B cell (primary cell): Measurements from ENCODE around the gene COG5. TPM values are rescaled to one million over a fixed set of nuclear protein-coding genes. Genes with fewer than 3 reads are reported as not detected.

Experiments used
- ATAC-seq: fragments of 200-7000 bp; cut with Tn5 transposase; one replicate; pipeline ENCODE4 v1.10.0; 2021; ENCODE audit warnings: low read depth, mild to moderate bottlenecking, moderate number of reproducible peaks, moderate library complexity
- CTCF ChIA-PET: fragments of 350-600 bp; sonication (Branson Sonifier 250); formaldehyde crosslinking; loops from one replicate; lab custom pipeline; 2021; ENCODE audit warnings: antibody characterized with exemption, inconsistent platforms; lab: Charles Lee
- POLR2A ChIA-PET: fragments of 350-600 bp; sonication (Branson Sonifier 250); formaldehyde crosslinking; loops from one replicate; lab custom pipeline; 2021; ENCODE audit warnings: antibody characterized with exemption; lab: Charles Lee
- DNase-seq: peaks from one replicate; pipeline ENCODE4 v3.0.0; 2013
- H2AFZ ChIP-seq: 2 replicates; pipeline ENCODE4 v1.6.1; 2012; ENCODE audit warnings: mild to moderate bottlenecking, low read depth, low read length; ENCODE audit not compliant: insufficient read depth, poor library complexity, severe bottlenecking
- H3K27ac ChIP-seq, 2 donors: 1 replicate in 1 of 2; 2 replicates in 1 of 2; pipeline ENCODE4 v1.5.1; 2012 to 2013; ENCODE audit warnings: low read length in 2 of 2, mild to moderate bottlenecking in 2 of 2, moderate library complexity in 1 of 2
- H3K27me3 ChIP-seq, 4 experiments: fragments of 200-600 bp in 1 of 4; sonication (generic) in 1 of 4; replicated peaks in 1 of 4; 1 replicate in 2 of 4; 2 replicates in 2 of 4; pipeline versions ENCODE4 v1.6.1 to v1.7.0; 2013 to 2016; ENCODE audit warnings: low read length in 3 of 4, mild to moderate bottlenecking in 2 of 4, mixed read lengths in 1 of 4, moderate library complexity in 1 of 4; ENCODE audit not compliant: insufficient read depth in 4 of 4, control insufficient read depth in 3 of 4; ENCODE audit errors: control extremely low read depth in 1 of 4
- H3K36me3 ChIP-seq, 2 experiments: replicated peaks in 1 of 2; 1 replicate in 1 of 2; 2 replicates in 1 of 2; pipeline versions ENCODE4 v1.6.1 to v1.7.1; 2013; ENCODE audit warnings: low read length in 1 of 2; ENCODE audit not compliant: insufficient read depth in 2 of 2, control insufficient read depth in 1 of 2; ENCODE audit errors: control extremely low read depth in 1 of 2, extremely low read depth in 1 of 2
- H3K4me1 ChIP-seq, 2 donors: fragments of 200-600 bp in 1 of 2; sonication (generic) in 1 of 2; 1 replicate in 1 of 2; 2 replicates in 1 of 2; pipeline versions ENCODE4 v1.5.1 to v1.6.1; 2013 to 2017; ENCODE audit warnings: low read length in 2 of 2; ENCODE audit not compliant: control insufficient read depth in 2 of 2, insufficient read depth in 2 of 2
- H3K4me2 ChIP-seq: replicated peaks from 2 replicates; pipeline ENCODE3; 2012; ENCODE audit warnings: mild to moderate bottlenecking, low read depth, low read length; ENCODE audit not compliant: poor library complexity, severe bottlenecking
- H3K4me3 ChIP-seq, 5 experiments: fragments of 200-600 bp in 1 of 5; sonication (generic) in 1 of 5; 1 replicate in 3 of 5; 2 replicates in 2 of 5; pipeline versions ENCODE4 v1.5.1 to v1.7.0; 2011 to 2016; ENCODE audit warnings: low read length in 4 of 5, mild to moderate bottlenecking in 4 of 5, low read depth in 2 of 5, control low read depth in 1 of 5, moderate library complexity in 1 of 5; ENCODE audit not compliant: insufficient read depth in 1 of 5; ENCODE audit errors: control extremely low read depth in 1 of 5, extremely low read depth in 1 of 5
- H3K79me2 ChIP-seq: fragments of 200-600 bp; sonication (generic); one replicate; pipeline ENCODE4 v1.6.0; 2016; ENCODE audit warnings: low read length; ENCODE audit not compliant: control insufficient read depth, insufficient read depth
- H3K9ac ChIP-seq: fragments of 200-600 bp; sonication (generic); 2 replicates; pipeline ENCODE4 v1.6.1; 2017; ENCODE audit warnings: mild to moderate bottlenecking, low read length, moderate library complexity
- H3K9me3 ChIP-seq, 3 donors: one replicate each; pipeline versions ENCODE4 v1.6.1 to v1.7.1; 2013; ENCODE audit warnings: low read length in 2 of 3; ENCODE audit not compliant: control insufficient read depth in 2 of 3, insufficient read depth in 1 of 3; ENCODE audit errors: control extremely low read depth in 1 of 3
- H4K20me1 ChIP-seq: 2 replicates; pipeline ENCODE4 v1.6.0; 2012; ENCODE audit warnings: mild to moderate bottlenecking, low read length; ENCODE audit not compliant: insufficient read depth, control insufficient read depth, poor library complexity, severe bottlenecking
- H3K27ac Mint-ChIP-seq: one replicate; pipeline ENCODE4 v1.8.0; 2021; ENCODE audit warnings: mixed read lengths
- H3K27me3 Mint-ChIP-seq: one replicate; pipeline ENCODE4 v1.8.0; 2021; ENCODE audit warnings: mixed read lengths
- H3K4me1 Mint-ChIP-seq: one replicate; pipeline ENCODE4 v1.8.0; 2021; ENCODE audit warnings: mixed read lengths
- H3K4me3 Mint-ChIP-seq: one replicate; pipeline ENCODE4 v1.8.0; 2021; ENCODE audit warnings: mixed read lengths
- H3K9me3 Mint-ChIP-seq: one replicate; pipeline ENCODE4 v1.8.0; 2022; ENCODE audit warnings: mixed read lengths; ENCODE audit not compliant: insufficient read depth
- EZH2 ChIP-seq: IDR thresholded peaks from 2 replicates; pipeline ENCODE4 v1.6.1; 2012; ENCODE audit warnings: borderline replicate concordance, low read depth, mild to moderate bottlenecking, moderate library complexity, low read length; ENCODE audit not compliant: insufficient read depth, poor library complexity, severe bottlenecking
- WGBS: methylation state at CpG from one replicate; pipeline ENCODE4 v1.1.5; 2013; ENCODE audit warnings: missing lambda C conversion rate; ENCODE audit not compliant: insufficient coverage; 5-methylcytosine and 5-hydroxymethylcytosine counted together
- intact Hi-C: fragments of 100-400 bp; cut with micrococcal nuclease; formaldehyde crosslinking; loops from one replicate; pipeline ENCODE4 v1.10.0; 2022
- polyA plus RNA-seq: library from polyadenylated mRNA; depleted of rRNA; stranded (reverse); fragments of >200 nt; gene quantifications from 2 replicates; pipeline ENCODE4 v1.2.3, GENCODE V29; 2012
- total RNA-seq, 2 donors: library from RNA; stranded (reverse); fragments of 120-200 nt in 1 of 2; gene quantifications; 1 replicate in 1 of 2; 2 replicates in 1 of 2; pipeline versions ENCODE4 v1.2.3 to v1.2.4, GENCODE V29; 2013 to 2022
- TF ChIP-seq, protein P1 (sequence below): fragments of 200-600 bp; IDR thresholded peaks from one replicate; pipeline ENCODE4 v1.8.0; 2022; ENCODE audit warnings: antibody characterized with exemption, mild to moderate bottlenecking

The COG5 gene
- total and polyA plus RNA-seq, 2 donors (not counting 1 experiment from before 2014, with no cell fraction given), result 7.0 to 73.0 TPM

DNA sequence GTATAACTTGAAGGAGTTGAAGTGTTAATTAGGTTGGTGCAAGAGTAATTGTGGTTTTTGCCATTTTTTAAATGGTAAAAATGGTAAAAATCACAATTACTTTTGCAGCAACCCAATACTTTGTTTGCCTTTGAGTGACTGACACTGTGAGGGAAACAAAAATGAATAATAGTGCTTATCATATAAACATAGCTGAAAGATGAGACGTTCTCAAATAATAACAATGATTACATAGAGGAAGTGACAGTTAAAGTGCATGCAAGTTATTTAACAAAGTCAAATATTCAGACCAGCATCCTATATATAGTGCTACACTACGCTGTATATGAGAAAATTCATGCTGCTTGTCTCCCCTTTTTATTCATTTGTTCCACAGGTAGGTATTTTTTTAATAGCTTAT lies 399.6 kb downstream of the COG5 start:
- Histone ChIP-seq H3K27ac (no peak overlapping the region), H3K4me1 (peaks cover 8% of the 10 kb centered on the region in 2 donors), H2AFZ (no peak overlapping the region), H3K4me2 (no peak overlapping the region), H3K9me3 (no peaks in the 10 kb centered on the region), H3K4me3 (no peak overlapping the region), H4K20me1 (no peaks in the 10 kb centered on the region), H3K36me3 (no peaks in the 10 kb centered on the region), H3K27me3 (no peaks in the 10 kb centered on the region), H3K9ac (no peak overlapping the region), H3K79me2 (peaks cover 3% of the 10 kb centered on the region)
- no peaks in the 10 kb centered on the region for H3K9me3 Mint-ChIP-seq
- peaks cover 9% of the 10 kb centered on the region for H3K4me1 Mint-ChIP-seq
- no CpG with 5 or more reads among the region's 2 CpGs for WGBS
- POLR2A ChIA-PET, result no interaction called here
- peaks cover 12% of the 10 kb centered on the region for H3K27me3 Mint-ChIP-seq
- CTCF ChIA-PET, result interaction anchor here (1.1 to 7.6 kb wide), 2 partner anchors 15 to 371 kb away, joined by 5 to 108 read pairs; no protein-coding TSS in a partner anchor
- H3K27ac Mint-ChIP-seq, result no peak overlapping the region
- DNase-seq, result no peak
- TF ChIP-seq, protein P1, sequence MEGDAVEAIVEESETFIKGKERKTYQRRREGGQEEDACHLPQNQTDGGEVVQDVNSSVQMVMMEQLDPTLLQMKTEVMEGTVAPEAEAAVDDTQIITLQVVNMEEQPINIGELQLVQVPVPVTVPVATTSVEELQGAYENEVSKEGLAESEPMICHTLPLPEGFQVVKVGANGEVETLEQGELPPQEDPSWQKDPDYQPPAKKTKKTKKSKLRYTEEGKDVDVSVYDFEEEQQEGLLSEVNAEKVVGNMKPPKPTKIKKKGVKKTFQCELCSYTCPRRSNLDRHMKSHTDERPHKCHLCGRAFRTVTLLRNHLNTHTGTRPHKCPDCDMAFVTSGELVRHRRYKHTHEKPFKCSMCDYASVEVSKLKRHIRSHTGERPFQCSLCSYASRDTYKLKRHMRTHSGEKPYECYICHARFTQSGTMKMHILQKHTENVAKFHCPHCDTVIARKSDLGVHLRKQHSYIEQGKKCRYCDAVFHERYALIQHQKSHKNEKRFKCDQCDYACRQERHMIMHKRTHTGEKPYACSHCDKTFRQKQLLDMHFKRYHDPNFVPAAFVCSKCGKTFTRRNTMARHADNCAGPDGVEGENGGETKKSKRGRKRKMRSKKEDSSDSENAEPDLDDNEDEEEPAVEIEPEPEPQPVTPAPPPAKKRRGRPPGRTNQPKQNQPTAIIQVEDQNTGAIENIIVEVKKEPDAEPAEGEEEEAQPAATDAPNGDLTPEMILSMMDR, result no peak
- TF ChIP-seq EZH2, result no peak
- H3K4me3 Mint-ChIP-seq, result no peak overlapping the region
- intact Hi-C loops, result loop anchor here (10.0 kb wide), 2 partner anchors 401 to 1489 kb away; partner anchors contain the start of genes COG5 and DUS4L
- no peak for ATAC-seq

DNA sequence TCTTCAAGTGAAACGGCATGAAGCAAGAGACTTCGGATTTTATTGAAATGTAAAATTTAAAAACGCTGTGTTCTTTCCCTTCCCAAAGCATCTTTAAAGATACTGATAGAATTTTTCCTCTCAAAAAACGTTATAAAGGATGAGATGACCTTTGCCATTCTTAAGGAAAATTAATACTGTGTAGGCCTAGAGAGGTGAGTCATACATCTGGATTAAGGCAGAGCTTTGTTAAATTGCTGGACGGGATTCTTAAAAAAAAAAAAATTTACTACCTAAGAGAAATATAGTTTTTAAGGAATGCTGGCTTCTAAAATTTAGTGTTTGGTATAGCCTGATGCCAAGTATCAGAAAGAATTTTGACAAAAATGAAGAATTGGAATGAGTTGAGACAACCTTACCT lies 401.2 kb downstream of the COG5 start:
- Histone ChIP-seq H3K4me2 (no peak overlapping the region), H3K9ac (no peak overlapping the region), H3K27me3 (no peaks in the 10 kb centered on the region), H3K9me3 (no peaks in the 10 kb centered on the region), H2AFZ (no peak overlapping the region), H3K4me3 (no peak overlapping the region), H3K79me2 (no peaks in the 10 kb centered on the region), H4K20me1 (no peaks in the 10 kb centered on the region), H3K27ac (no peak overlapping the region), H3K36me3 (no peaks in the 10 kb centered on the region), H3K4me1 (peaks cover 4 to 5% of the 10 kb centered on the region in 2 donors)
- no CpG with 5 or more reads among the region's 5 CpGs for WGBS
- DNase-seq (no peak), ATAC-seq (no peak)
- no peaks in the 10 kb centered on the region for H3K9me3 Mint-ChIP-seq
- no peak overlapping the region for H3K4me3 Mint-ChIP-seq
- intact Hi-C loops, result loop anchor here (10.0 kb wide), 2 partner anchors 402 to 1488 kb away; partner anchors contain the start of genes COG5 and DUS4L
- H3K27ac Mint-ChIP-seq, result no peak overlapping the region
- POLR2A ChIA-PET, result interaction anchor here (0.6 kb wide), 1 partner anchor 36 kb away, joined by 7 read pairs; no protein-coding TSS in a partner anchor
- CTCF ChIA-PET, result interaction anchor here (0.7 kb wide), 1 partner anchor 31 kb away, joined by 3 read pairs; no protein-coding TSS in a partner anchor
- peaks cover 7% of the 10 kb centered on the region for H3K4me1 Mint-ChIP-seq
- peaks cover 12% of the 10 kb centered on the region for H3K27me3 Mint-ChIP-seq
- no peak for TF ChIP-seq EZH2
- TF ChIP-seq, protein P1, result no peak
